Panc1 (cell line): ENCODE data around the gene PAX5.

Experiments used
- CTCF ChIP-seq: fragments of 450-650 bp; IDR thresholded peaks from 2 replicates; pipeline ENCODE4 v1.5.1; 2017; ENCODE audit warnings: mild to moderate bottlenecking
- POLR2AphosphoS5 ChIP-seq: IDR thresholded peaks from 2 replicates; pipeline ENCODE4 v1.6.1; 2012; ENCODE audit warnings: mild to moderate bottlenecking, low read depth, low read length, moderate library complexity
- REST ChIP-seq, 2 experiments: IDR thresholded peaks; 2 replicates each; pipeline ENCODE4 v1.6.1; 2011 to 2012; ENCODE audit warnings: low read depth in 2 of 2, control low read depth in 1 of 2, low read length in 1 of 2, mild to moderate bottlenecking in 1 of 2, moderate library complexity in 1 of 2; ENCODE audit not compliant: insufficient read depth in 1 of 2
- SIN3A ChIP-seq: IDR thresholded peaks from 2 replicates; pipeline ENCODE4 v1.6.1; 2012; ENCODE audit warnings: low read depth, mild to moderate bottlenecking, low read length, moderate library complexity, borderline replicate concordance; ENCODE audit not compliant: insufficient read depth
- TCF7L2 ChIP-seq: IDR thresholded peaks from 2 replicates; pipeline ENCODE4 v1.6.1; 2011; ENCODE audit warnings: mild to moderate bottlenecking, low read depth, low read length, inconsistent platforms

- TF ChIP-seq CTCF (no peak), POLR2AphosphoS5 (no peak), TCF7L2 (no peak), REST (IDR thresholded peaks at IDR 0.05; ENCODE audit: insufficient read depth in 1 of 2, low read depth in 2 of 2, low read length in 1 of 2) (no peak), SIN3A (no peak)
Observed at GRCh38 chr9:36858805-36859375, 175.2 kb downstream of the PAX5 start.
